ENCODE data around the gene MORF4L1.
A peak's percentile ranks its signal among the peaks of the same experiment; 100 is the strongest.
"Not testable (repeated sequence)": the region's sequence is repeated elsewhere in the genome, so short reads cannot be mapped to it uniquely, and the experiment has no call there.

Gene MORF4L1

DNA sequence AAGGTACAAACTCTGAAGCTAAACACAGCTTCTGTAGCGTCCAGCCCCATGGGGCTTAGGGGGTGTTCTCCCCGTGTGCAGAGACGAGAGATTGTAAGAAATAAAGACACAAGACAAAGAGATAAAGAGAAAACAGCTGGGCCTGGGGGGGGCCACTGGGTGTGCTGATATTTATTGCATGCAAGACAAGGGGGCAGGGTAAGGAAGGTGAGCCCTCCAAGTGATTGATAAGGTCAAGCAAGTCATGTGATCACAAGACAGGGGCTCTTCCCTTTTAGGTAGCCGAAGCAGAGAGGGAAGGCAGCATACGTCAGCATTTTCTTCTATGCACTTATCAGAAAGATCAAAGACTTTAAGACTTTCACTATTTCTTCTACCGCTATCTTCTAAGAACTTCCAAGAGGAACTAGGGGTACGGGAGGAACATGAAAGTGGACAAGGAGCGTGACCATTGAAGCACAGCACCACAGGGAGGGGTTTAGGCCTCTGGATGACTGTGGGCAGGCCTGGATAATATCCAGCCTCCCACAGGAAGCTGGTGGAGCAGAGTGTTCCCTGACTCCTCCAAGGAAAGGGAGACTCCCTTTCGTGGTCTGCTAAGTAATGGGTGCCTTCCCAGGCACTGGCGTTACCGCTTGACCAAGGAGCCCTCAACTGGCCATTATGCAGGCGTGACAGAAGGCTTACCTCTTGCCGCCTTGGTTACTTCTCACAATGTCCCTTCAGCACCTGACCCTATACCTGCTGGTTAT is 29.8 kb downstream of the MORF4L1 start:
- not testable (repeated sequence) for DNase-seq

DNA sequence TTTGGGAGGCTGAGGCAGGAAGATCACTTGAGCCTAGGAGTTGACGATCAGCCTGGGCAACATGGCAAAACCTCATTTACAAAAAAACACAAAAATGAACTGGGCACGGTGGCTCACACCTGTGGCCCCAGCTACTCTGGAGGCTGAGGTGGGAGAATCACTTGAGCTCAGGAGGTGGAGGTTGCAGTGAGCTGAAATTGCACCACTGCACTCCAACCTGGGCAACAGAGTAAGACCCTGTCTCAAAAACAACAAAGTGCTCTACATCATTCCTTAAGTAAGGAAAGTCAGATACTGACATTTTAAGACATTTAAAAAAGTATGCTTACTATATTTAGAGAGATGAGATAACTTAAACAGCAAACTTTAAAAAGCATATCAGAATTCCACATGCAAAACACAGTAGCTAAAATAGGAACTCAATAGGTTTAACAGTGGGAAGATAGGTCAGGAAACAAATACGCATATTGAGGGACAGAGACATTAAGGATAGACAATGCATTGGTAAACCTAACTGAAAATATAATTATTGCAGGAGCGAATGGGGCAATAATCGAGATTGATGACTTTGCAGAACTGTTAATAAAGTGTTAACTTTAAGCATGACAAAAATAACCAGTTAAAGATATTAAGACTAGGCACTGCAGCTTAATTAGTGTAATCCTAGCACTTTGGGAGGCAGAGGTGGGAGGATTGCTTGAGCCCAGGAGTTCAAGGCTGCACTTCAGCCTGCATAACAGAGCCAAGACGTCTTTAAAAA is 32.1 kb downstream of the MORF4L1 start:
- DNase-seq, result no peak

- no peak for DNase-seq
These were observed 33.6 kb downstream of the MORF4L1 start for GRCh38 chr15:78906316-78906620.

DNA sequence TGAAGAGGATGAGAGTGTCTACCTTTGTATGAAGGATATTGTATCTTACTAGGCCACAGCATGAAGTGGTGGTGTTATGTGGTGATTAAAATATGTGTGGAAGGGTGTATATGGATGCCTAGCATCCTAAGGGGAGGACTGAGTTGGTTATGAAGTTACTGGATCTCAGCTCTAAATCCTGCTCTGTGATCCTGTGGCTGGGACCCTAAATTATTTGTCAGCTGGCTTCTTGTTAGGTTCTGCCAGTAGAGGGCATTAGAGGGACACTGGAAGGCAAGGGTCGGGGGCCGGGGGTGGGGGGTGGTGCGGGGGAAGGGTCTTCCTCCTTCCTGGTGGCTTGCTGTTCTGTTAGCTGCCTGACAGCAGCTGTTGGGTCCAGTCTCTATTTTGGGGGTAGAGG is 34.9 kb downstream of the MORF4L1 start:
- no peak for DNase-seq

DNA sequence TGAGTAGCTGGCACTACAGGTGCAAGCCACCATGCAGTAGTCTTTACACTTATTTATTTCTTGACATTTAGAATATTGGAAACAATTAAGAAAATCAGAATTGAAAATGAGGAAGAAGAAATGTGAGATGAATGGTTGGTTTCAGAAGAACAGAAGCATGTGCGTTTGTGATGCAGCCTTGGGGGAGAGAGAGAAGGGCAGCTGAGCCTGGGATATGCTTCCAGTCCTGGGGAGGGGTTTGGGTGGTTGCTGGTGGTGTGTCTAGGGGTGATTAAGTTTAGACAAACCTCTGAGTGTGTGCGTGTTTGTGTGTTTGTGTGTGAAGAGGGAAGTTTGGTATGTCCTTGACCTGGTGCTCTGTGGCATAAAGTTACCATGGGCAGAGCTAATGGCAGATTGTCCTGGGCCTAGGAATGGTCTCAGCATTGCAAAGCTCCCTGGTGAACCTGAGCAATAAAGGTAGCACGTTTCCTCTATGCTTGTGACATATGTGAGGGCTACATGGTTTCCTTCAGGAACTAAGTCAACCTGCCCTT is 36.5 kb downstream of the MORF4L1 start:
- no peak for DNase-seq

- peak; percentile 42 for DNase-seq
These were observed 37.1 kb downstream of the MORF4L1 start for GRCh38 chr15:78909791-78910228.

DNA sequence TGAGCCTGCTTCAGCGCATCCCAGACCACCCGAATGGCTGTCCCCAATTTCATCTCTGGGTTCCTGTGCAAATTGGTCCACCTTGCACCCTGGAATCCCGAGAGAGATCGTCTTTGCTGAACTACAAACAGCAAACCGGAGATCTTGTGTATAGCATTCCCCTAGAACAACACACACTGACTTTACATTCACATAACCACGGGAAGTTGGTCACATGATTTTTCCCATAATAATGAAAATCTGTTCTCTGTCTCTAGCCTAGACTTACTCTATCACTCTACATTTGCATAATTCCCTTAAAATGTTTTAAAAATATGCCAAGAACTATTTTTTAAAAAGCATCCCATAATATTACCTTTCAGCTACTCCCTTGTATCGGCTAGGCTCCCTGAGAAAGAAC is 37.6 kb downstream of the MORF4L1 start:
- no peak for DNase-seq

- no peak for DNase-seq
These were observed 39.6 kb downstream of the MORF4L1 start for GRCh38 chr15:78912316-78912715.

DNA sequence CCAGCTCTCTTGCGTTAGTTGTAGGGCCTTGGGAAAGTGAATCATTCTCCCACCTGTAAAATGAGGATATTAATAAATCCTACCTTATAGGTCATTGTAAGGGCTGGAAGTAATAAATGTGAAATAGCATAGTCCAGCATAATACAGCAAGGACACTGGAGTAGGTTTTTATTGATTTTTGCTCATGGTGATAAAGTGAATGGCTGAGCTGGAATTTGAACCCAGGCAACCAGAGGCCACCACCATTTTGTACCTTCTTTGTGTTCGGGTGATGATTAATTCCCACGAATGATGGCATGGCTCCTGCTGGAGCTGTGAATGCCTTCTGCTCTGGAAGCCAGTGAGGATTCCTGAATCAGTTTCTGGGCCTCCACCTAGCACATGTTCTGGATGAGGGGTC is 40.3 kb downstream of the MORF4L1 start:
- DNase-seq, result no peak

GRCh38 chr15:78914027-78914764 is 41.5 kb downstream of the MORF4L1 start:
- DNase-seq, result no peak

GRCh38 chr15:78915341-78916087 is 42.8 kb downstream of the MORF4L1 start:
- DNase-seq, result peak; percentile 19

DNA sequence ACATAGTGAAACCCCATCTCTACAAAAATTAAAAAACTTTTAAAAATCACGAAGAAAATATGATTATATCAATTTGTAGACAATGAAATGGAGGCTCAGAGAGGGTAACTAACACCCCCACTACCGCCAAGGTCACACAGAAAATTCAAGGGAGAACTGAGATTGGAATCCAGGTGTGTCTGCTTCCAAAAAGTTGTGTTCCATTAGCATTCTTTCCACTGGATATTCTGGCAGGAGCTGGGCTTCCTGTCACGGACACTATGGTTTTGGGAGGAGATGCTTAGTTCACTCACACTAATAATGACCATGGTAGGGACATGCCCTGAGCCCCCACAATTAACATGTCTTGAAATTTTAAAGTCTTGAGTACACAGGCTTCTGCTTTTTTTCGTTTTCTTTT is 43.4 kb downstream of the MORF4L1 start:
- DNase-seq, result no peak

DNA sequence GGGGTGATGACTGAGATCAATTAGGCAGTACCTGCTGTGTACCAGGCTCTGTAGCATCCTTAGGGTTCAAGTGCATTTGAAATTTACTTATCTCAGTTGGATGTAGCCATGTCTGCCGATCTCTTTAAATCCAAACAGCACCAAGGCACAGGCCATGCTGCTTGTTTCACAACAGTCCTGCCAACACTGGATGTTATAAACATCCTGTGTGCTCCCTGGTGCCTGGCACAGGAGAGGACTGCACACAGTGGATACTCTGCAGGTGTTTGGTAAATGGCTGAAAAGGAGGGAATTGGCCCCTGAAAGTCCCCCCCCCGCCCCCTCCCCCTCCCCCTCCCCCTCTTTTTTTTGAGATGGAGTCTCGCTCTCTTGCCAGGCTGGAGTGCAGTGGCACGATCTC is 45.2 kb downstream of the MORF4L1 start:
- DNase-seq, result no peak

DNA sequence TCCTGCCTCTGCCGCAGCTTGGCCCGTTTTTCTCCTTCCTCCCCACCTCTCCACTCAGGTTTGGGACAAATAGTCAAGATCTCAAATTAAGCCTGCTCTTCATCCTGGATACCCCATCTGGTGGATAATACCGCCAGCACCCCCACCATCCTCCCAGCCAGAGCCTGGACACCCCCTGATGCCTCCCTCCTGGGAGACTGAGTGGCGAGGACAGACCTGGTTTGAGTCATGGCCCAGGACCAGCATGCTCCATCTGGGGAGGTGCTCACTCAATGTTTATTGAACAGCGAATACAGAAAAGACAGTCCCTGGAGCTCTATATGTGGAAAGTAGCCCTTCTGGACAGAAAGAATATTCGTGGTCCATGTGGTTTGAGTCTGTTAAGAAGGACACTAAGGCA is 48.8 kb downstream of the MORF4L1 start:
- DNase-seq, result no peak

GRCh38 chr15:78921940-78922339 is 49.2 kb downstream of the MORF4L1 start:
- no peak for DNase-seq

DNA sequence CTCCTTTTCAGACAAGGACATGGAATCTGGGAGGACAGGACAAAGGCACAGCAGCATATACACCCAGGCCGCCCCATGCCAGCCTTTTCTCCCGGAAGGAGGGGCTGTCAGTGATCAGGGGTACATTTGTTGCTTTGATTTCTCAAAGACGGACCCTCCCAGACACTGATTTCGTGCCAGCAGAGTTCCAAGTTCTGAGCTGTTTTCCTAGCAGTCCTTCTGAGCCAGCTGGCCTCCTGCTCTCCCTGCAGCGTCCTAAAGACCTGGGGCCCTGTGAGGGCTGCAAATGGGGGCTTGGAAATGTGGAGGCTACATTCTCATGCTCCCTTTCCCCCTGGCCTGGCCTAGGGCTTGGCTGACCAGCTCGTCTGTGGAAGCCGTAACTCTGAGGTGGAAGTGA is 49.8 kb downstream of the MORF4L1 start:
- no peak for DNase-seq

DNA sequence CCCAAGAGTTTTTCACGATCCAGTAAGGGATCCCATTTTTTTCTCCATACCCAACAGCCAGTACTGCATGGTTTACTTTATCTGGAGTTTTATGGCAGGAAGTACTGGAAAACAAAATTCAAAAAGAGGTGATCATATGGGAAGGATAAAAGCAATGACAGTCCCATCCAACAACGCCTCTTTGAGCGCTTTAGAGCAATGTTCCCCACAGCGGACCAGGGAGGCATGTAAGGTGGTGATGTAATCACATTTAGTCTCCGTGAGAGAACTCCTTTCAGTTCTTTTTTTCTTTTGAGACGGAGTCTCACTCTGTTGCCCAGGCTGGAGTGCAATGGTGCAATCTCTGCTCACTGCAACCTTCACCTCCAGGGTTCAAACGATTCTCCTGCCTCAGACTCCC is 50.3 kb downstream of the MORF4L1 start:
- no peak for DNase-seq

DNA sequence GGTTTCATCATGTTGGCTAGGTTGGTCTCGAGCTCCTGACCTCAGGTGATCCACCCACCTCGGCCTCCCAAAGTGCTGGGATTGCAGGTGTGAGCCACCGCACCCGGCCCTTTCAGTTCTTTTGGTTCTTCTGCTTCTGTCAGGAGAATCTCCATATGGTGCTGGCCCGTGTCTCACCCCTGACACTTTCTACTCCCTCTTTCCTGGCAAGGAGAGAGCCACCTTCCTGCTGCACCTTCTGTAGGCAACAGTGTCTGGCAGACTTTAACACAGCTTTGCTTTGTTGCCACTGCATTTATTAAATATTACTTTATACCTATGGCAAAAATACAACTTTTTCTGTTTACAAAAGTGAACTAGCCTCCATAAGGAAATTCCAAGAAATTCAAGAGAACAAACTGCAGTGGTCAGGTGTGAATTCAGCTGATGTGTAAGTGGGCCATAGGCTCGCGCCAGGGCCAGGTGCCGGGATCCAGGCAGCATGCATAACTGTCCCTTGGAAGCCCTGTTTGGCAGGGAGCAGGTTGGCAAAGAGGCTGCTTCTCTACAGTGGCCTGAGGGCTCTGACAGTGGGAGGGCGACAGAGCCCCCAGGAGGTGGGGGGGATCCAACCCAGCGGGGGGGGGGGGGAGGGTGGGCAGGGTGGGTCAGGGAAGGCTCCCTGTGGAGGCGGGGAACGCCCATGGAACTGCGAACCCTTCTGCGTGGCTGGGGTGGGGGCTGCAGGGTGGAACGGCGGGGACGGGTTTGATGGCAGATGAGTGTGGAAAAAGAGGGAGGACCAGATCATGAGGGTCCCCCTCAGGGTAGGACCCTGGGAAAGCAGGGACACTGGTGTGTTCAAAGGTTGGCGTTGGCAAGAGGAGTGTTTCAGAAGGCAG is 51.0 kb downstream of the MORF4L1 start:
- DNase-seq, result no peak

DNA sequence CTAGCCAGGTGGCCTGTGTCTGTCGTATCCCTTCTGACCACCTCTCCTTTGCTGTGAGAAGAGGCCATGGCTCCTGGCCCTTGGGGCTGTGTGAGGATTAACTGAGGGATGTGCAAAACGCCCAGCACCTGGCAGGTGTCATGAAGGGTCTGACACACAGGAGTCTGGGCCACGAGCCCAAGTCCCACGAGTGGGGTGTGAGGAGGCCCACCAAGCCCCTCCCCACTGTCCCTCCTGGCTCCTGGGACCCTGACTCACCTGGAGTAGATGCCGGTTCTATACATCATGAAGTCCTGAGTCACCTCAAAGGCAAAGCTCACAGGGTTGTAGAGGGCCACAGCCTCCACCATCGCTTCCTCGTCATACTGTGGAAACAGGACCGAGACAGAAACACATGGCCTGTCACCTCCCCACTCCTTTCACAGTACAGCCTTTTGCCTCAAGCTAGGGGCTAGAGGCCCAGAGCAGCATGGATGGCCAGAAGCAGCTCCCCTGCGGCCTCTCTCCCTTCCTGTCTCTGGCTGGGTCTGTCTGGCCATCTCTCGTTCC is 52.5 kb downstream of the MORF4L1 start:
- DNase-seq, result no peak

DNA sequence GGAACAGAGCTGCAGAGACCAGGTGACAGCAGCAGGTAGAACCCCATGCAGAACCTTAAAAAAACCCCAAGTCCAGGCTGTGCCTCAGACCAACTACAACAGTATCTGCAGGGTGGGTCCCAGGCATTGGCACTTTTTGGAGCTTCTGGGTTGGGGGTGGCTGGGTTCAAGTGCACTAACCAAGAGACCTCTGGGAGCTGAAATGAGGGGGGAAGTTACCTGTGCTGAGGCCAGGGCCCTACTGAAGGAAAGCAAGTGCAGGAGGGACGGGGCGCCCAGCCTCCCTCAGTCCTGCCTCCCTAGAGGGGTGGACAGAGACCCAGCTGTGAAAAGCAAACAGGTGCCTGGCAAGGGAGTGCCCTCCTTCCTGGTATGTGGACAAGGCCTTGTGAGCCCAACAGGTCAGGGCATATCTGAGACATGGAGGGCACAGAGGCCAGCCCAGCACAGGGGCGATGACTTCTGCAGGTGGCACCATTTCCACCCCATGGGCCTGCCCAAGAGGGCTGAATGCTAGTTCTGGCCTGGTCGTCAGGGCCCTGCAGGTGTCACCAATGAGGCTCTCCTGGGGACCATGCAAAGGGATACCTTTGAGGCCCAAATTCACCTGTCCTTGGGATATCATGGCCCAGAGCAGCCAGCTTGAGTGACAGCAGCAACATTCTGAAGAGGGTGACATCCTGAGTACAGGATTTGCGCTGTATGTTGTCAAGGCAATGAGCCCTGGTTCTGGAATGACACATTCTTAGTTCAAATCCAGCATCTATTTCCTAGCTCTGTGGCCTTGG is 53.5 kb downstream of the MORF4L1 start:
- no peak for DNase-seq

Measured in CD4-positive, alpha-beta T cell treated with Interleukin-10 for 1 hour (primary cell).